H9 (cell line): ENCODE measurements around the gene DAPP1. TPM values are rescaled to one million over a fixed set of nuclear protein-coding genes. Genes with fewer than 3 reads are reported as not detected.

Experiments used
- DNase-seq: peaks from one replicate; pipeline ENCODE4 v3.0.0-alpha.2; 2017
- H2AFZ ChIP-seq: one replicate; pipeline ENCODE4 v1.6.1; 2013; ENCODE audit warnings: mild to moderate bottlenecking, low read length, control low read depth, moderate library complexity
- H2AK5ac ChIP-seq: 2 replicates; pipeline ENCODE4 v1.6.1; 2013; ENCODE audit warnings: low read length, control low read depth, mixed read lengths; ENCODE audit not compliant: insufficient read length
- H2BK120ac ChIP-seq: one replicate; pipeline ENCODE4 v1.6.1; 2013; ENCODE audit warnings: low read depth, mild to moderate bottlenecking, low read length, control low read depth, inconsistent platforms; ENCODE audit not compliant: poor library complexity, severe bottlenecking
- H2BK12ac ChIP-seq: 2 replicates; pipeline ENCODE4 v1.6.1; 2013; ENCODE audit warnings: low read length, control low read depth, mixed read lengths, low read depth; ENCODE audit not compliant: insufficient read length
- H2BK15ac ChIP-seq: 2 replicates; pipeline ENCODE4 v1.6.1; 2013; ENCODE audit warnings: low read depth, low read length, control low read depth
- H2BK20ac ChIP-seq: one replicate; pipeline ENCODE4 v1.6.1; 2013; ENCODE audit warnings: low read depth, mild to moderate bottlenecking, low read length, control low read depth, inconsistent platforms; ENCODE audit not compliant: poor library complexity, severe bottlenecking
- H2BK5ac ChIP-seq: 2 replicates; pipeline ENCODE4 v1.6.1; 2013; ENCODE audit warnings: low read length, control low read depth, mixed read lengths; ENCODE audit not compliant: insufficient read length
- H3K14ac ChIP-seq: 2 replicates; pipeline ENCODE4 v1.6.1; 2013; ENCODE audit warnings: low read length, control low read depth; ENCODE audit not compliant: insufficient read depth
- H3K18ac ChIP-seq: 2 replicates; pipeline ENCODE4 v1.6.1; 2013; ENCODE audit warnings: low read depth, mild to moderate bottlenecking, mixed read lengths, low read length, control low read depth; ENCODE audit not compliant: insufficient read length
- H3K23ac ChIP-seq: 2 replicates; pipeline ENCODE4 v1.6.1; 2013; ENCODE audit warnings: low read length, control low read depth, mixed read lengths, low read depth; ENCODE audit not compliant: insufficient read length
- H3K23me2 ChIP-seq: 2 replicates; pipeline ENCODE4 v1.6.1; 2013; ENCODE audit warnings: low read depth, mild to moderate bottlenecking, mixed read lengths, low read length, control low read depth; ENCODE audit not compliant: insufficient read length, poor library complexity, severe bottlenecking
- H3K27ac ChIP-seq: 2 replicates; pipeline ENCODE4 v1.5.1; 2013; ENCODE audit warnings: low read length, control low read depth, mixed read lengths, low read depth; ENCODE audit not compliant: insufficient read length
- H3K27me3 ChIP-seq: 2 replicates; pipeline ENCODE4 v1.6.1; 2013; ENCODE audit warnings: low read length, control low read depth, inconsistent platforms; ENCODE audit not compliant: insufficient read depth
- H3K4ac ChIP-seq: 2 replicates; pipeline ENCODE4 v1.6.1; 2013; ENCODE audit warnings: low read depth, mild to moderate bottlenecking, control low read depth, inconsistent platforms, low read length, moderate library complexity
- H3K4me1 ChIP-seq: 2 replicates; pipeline ENCODE4 v1.6.1; 2013; ENCODE audit warnings: low read length, control low read depth, inconsistent platforms; ENCODE audit not compliant: insufficient read depth
- H3K4me2 ChIP-seq: 2 replicates; pipeline ENCODE4 v1.6.1; 2013; ENCODE audit warnings: low read length, control low read depth, mixed read lengths; ENCODE audit not compliant: insufficient read length, insufficient read depth
- H3K56ac ChIP-seq: 2 replicates; pipeline ENCODE4 v1.6.1; 2013; ENCODE audit warnings: low read depth, mild to moderate bottlenecking, mixed read lengths, low read length, control low read depth; ENCODE audit not compliant: insufficient read length
- H3K79me1 ChIP-seq: 2 replicates; pipeline ENCODE4 v1.6.1; 2013; ENCODE audit warnings: low read depth, mild to moderate bottlenecking, moderate library complexity, low read length, control low read depth, inconsistent platforms; ENCODE audit not compliant: insufficient read depth, poor library complexity, severe bottlenecking
- H3K79me2 ChIP-seq: 2 replicates; pipeline ENCODE4 v1.6.1; 2013; ENCODE audit warnings: low read length, control low read depth, inconsistent platforms; ENCODE audit not compliant: insufficient read depth
- H3K9ac ChIP-seq: 2 replicates; pipeline ENCODE4 v1.6.1; 2013; ENCODE audit warnings: low read length, control low read depth, mixed read lengths; ENCODE audit not compliant: insufficient read length; ENCODE audit errors: extremely low read depth
- H3K9me3 ChIP-seq: one replicate; pipeline ENCODE4 v1.6.1; 2013; ENCODE audit warnings: low read depth, low read length, inconsistent platforms; ENCODE audit not compliant: control insufficient read depth
- H3T11ph ChIP-seq: one replicate; pipeline ENCODE4 v1.6.1; 2013; ENCODE audit warnings: mild to moderate bottlenecking, low read length, control low read depth, inconsistent platforms
- H4K20me1 ChIP-seq: one replicate; pipeline ENCODE4 v1.6.1; 2013; ENCODE audit not compliant: control insufficient read depth, insufficient read length, insufficient read depth
- H4K5ac ChIP-seq: 2 replicates; pipeline ENCODE4 v1.6.1; 2013; ENCODE audit warnings: low read depth, mild to moderate bottlenecking, mixed read lengths, low read length, control low read depth; ENCODE audit not compliant: insufficient read length
- H4K8ac ChIP-seq: replicated peaks from 2 replicates; pipeline ENCODE4 v1.6.1; 2013; ENCODE audit warnings: low read length, control low read depth, mixed read lengths, low read depth; ENCODE audit not compliant: insufficient read length
- H4K91ac ChIP-seq: 2 replicates; pipeline ENCODE4 v1.6.1; 2013; ENCODE audit warnings: low read depth, mild to moderate bottlenecking, moderate library complexity, mixed read lengths, low read length, control low read depth; ENCODE audit not compliant: insufficient read length
- H3K27ac Mint-ChIP-seq, 3 experiments: 2 replicates in 2 of 3; 3 replicates in 1 of 3; pipeline ENCODE4 v1.8.0; 2020 to 2021; ENCODE audit warnings: mixed read lengths in 3 of 3, mild to moderate bottlenecking in 1 of 3, moderate library complexity in 1 of 3
- H3K27me3 Mint-ChIP-seq: 2 replicates; pipeline ENCODE4 v1.8.0; 2021; ENCODE audit warnings: low read depth, mild to moderate bottlenecking, moderate library complexity, mixed read lengths
- H3K36me3 Mint-ChIP-seq, 3 experiments: 2 replicates in 2 of 3; 3 replicates in 1 of 3; pipeline ENCODE4 v1.8.0; 2020 to 2021; ENCODE audit warnings: low read depth in 3 of 3, mixed read lengths in 3 of 3; ENCODE audit not compliant: insufficient read depth in 1 of 3
- H3K4me1 Mint-ChIP-seq, 2 experiments: 2 replicates each; pipeline ENCODE4 v1.8.0; 2020; ENCODE audit warnings: mixed read lengths in 2 of 2
- H3K4me3 Mint-ChIP-seq, 2 experiments: 2 replicates in 1 of 2; 3 replicates in 1 of 2; pipeline ENCODE4 v1.8.0; 2020 to 2021; ENCODE audit warnings: mild to moderate bottlenecking in 2 of 2, mixed read lengths in 2 of 2, moderate library complexity in 1 of 2
- H3K9me3 Mint-ChIP-seq, 2 experiments: 2 replicates in 1 of 2; 3 replicates in 1 of 2; pipeline ENCODE4 v1.8.0; 2020; ENCODE audit warnings: mild to moderate bottlenecking in 2 of 2, mixed read lengths in 2 of 2, moderate library complexity in 1 of 2
- CTCF ChIP-seq: fragments of 200-600 bp; sonication (generic); conservative IDR thresholded peaks from 3 replicates; pipeline ENCODE4 v1.8.0; 2021; ENCODE audit warnings: antibody characterized with exemption, mild to moderate bottlenecking
- WGBS: extraction: QIAGEN DNeasy Blood & Tissue Kit; methylation state at CpG from one replicate; pipeline ENCODE4 v1.1.7; 2013; ENCODE audit warnings: missing lambda C conversion rate, low lambda C conversion rate, mixed read lengths; ENCODE audit not compliant: insufficient read length; ENCODE audit errors: extremely low coverage; 5-methylcytosine and 5-hydroxymethylcytosine counted together
- total RNA-seq: library from RNA; stranded (reverse); gene quantifications from 2 replicates; pipeline ENCODE4 v1.2.1, GENCODE V29; 2021

DAPP1 gene
- total RNA-seq, 1 experiment from 2014 or later = not detected

- Mint-ChIP-seq H3K36me3 (no peaks in the 10 kb centered on the region), H3K4me3 (no peak overlapping the region), H3K27ac (no peak overlapping the region), H3K27me3 (no peaks in the 10 kb centered on the region), H3K9me3 (no peaks in the 10 kb centered on the region), H3K4me1 (peaks cover 3 to 8% of the 10 kb centered on the region in 2 experiments)
- H4K5ac ChIP-seq = no peak overlapping the region
- no peak overlapping the region for H3K27ac ChIP-seq
- no peak overlapping the region for H2BK5ac ChIP-seq
- no peak overlapping the region for H3K4ac ChIP-seq
- no peak overlapping the region for H3K14ac ChIP-seq
- no peak overlapping the region for H3K56ac ChIP-seq
- H3T11ph ChIP-seq = no peak overlapping the region
- H3K4me2 ChIP-seq = no peak overlapping the region
- H3K79me1 ChIP-seq = no peaks in the 10 kb centered on the region
- no peaks in the 10 kb centered on the region for H3K79me2 ChIP-seq
- H4K20me1 ChIP-seq = no peaks in the 10 kb centered on the region
- no peak overlapping the region for H3K9ac ChIP-seq
- no peaks in the 10 kb centered on the region for H3K27me3 ChIP-seq
- H3K18ac ChIP-seq = no peak overlapping the region
- no peak for DNase-seq
- H2AFZ ChIP-seq = no peak overlapping the region
- no peak overlapping the region for H2BK120ac ChIP-seq
- no peak overlapping the region for H2AK5ac ChIP-seq
- no peaks in the 10 kb centered on the region for H3K4me1 ChIP-seq
- TF ChIP-seq CTCF = no peak
- no peak overlapping the region for H2BK12ac ChIP-seq
- H3K9me3 ChIP-seq = no peaks in the 10 kb centered on the region
- WGBS = no CpG with 5 or more reads among the region's 5 CpGs
- H2BK20ac ChIP-seq = no peak overlapping the region
- no peak overlapping the region for H2BK15ac ChIP-seq
- no peak overlapping the region for H4K8ac ChIP-seq
- H3K23ac ChIP-seq = no peak overlapping the region
- H4K91ac ChIP-seq = no peak overlapping the region
- H3K23me2 ChIP-seq = no peaks in the 10 kb centered on the region
Measured at GRCh38 chr4:99861120-99861905, 44.7 kb downstream of the DAPP1 start.
